Neural progenitor cell (in vitro differentiated cells): ENCODE results near the gene HDAC4.

ENCODE experiments used
- CTCF ChIP-seq: fragments of 200-600 bp; sonication (generic); IDR thresholded peaks from 2 replicates; pipeline ENCODE4 v1.5.1; 2017; ENCODE audit warnings: antibody characterized with exemption, mild to moderate bottlenecking
- EZH2 ChIP-seq: fragments of 200-600 bp; sonication (generic); IDR thresholded peaks from 2 replicates; pipeline ENCODE4 v1.6.1; 2017; ENCODE audit warnings: antibody characterized with exemption, mild to moderate bottlenecking, moderate library complexity

- TF ChIP-seq CTCF = no peak
- no peak for TF ChIP-seq EZH2
Measured at GRCh38 chr2:239018271-239019182, 382.3 kb downstream of the HDAC4 start.
